Measurements from ENCODE around the gene GALNT8.

GRCh38 chr12:4769073-4769472, 48.9 kb downstream of the GALNT8 start:
- TF ChIP-seq CTCF (IDR thresholded peaks at IDR 0.05; ENCODE audit: low read depth, low read length), result no peak
- TF ChIP-seq EZH2phosphoT487 (IDR thresholded peaks at IDR 0.05; ENCODE audit: low read depth), result no peak

All from OCI-LY3 (cell line).